Transverse colon (tissue), 3 donors: ENCODE measurements around the gene PRIM2.

Source experiments
- CTCF ChIP-seq, 5 experiments: fragments of 200-600 bp in 3 of 5; fragments of 450-650 bp in 2 of 5; sonication (generic) in 3 of 5; IDR thresholded peaks; 1 replicate in 2 of 5; 2 replicates in 3 of 5; pipeline ENCODE4 v1.5.1; 2016 to 2017; ENCODE audit warnings: antibody characterized with exemption in 5 of 5, inconsistent platforms in 3 of 5, mild to moderate bottlenecking in 2 of 5, moderate library complexity in 1 of 5
- EP300 ChIP-seq: sonication (generic); formaldehyde crosslinking; IDR thresholded peaks from one replicate; pipeline ENCODE4 v1.6.1; 2017; ENCODE audit warnings: antibody characterized with exemption, low read depth

GRCh38 chr6:57432157-57432556, 114.7 kb downstream of the PRIM2 start:
- TF ChIP-seq EP300 (no peak), CTCF (IDR thresholded peaks at IDR 0.05) (no peak)
